GM12878 (cell line): Measurements from ENCODE around the gene C15orf62. TPM values are rescaled to one million over a fixed set of nuclear protein-coding genes. Genes with fewer than 3 reads are reported as not detected.

Experiments
- ATAC-seq: fragments of 200-7000 bp; cut with Tn5 transposase; 3 replicates; pipeline ENCODE4 v1.9.1; 2020; ENCODE audit warnings: mild to moderate bottlenecking, moderate library complexity
- BruUV-seq: library from RNA; stranded (reverse); fragments of 400-500 nt; replicated peaks from 2 replicates; lab custom pipeline; 2021; lab: Mats Ljungman, UMichigan
- CTCF ChIA-PET: fragments of 300-600 bp; sonication (Branson Sonifier 250); formaldehyde crosslinking; extraction: SDS; loops from one replicate; lab custom pipeline; 2021; ENCODE audit warnings: inconsistent platforms; lab: Yijun Ruan, JAX
- POLR2A ChIA-PET: fragments of 350-600 bp; formaldehyde crosslinking; extraction: SDS; loops from one replicate; lab custom pipeline; 2021; ENCODE audit warnings: inconsistent platforms; lab: Charles Lee
- RAD21 ChIA-PET: fragments of 300-600 bp; sonication (Branson Sonifier 250); formaldehyde crosslinking; loops from one replicate; lab custom pipeline; 2023; ENCODE audit warnings: antibody characterized with exemption; ENCODE audit not compliant: unreplicated experiment; lab: Charles Lee
- SMC1A ChIA-PET: fragments of 300-600 bp; sonication (Branson Sonifier 250); formaldehyde crosslinking; loops from one replicate; lab custom pipeline; 2023; ENCODE audit not compliant: unreplicated experiment, uncharacterized antibody; lab: Charles Lee
- DNase-seq: peaks from one replicate; pipeline ENCODE4 v3.0.0-alpha.2; 2011; ENCODE audit warnings: low read depth, low spot score
- FAIRE-seq: peaks from 3 replicates; lab custom pipeline; 2011; peaks lifted over from hg19 to GRCh38; lab: Jason Lieb, UNC
- H2AFZ ChIP-seq: 2 replicates; pipeline ENCODE4 v1.6.0; 2011; ENCODE audit warnings: low read depth, low read length, control low read depth; ENCODE audit not compliant: control insufficient read depth
- H3K27ac ChIP-seq: 2 replicates; pipeline ENCODE4 v1.5.1; 2011; ENCODE audit warnings: control low read depth; ENCODE audit not compliant: control insufficient read depth, insufficient read depth
- H3K27me3 ChIP-seq, 2 experiments: replicated peaks in 1 of 2; 2 replicates each; pipeline versions ENCODE4 v1.6.0 to v1.6.1; 2011; ENCODE audit warnings: low read length in 1 of 2; ENCODE audit not compliant: control insufficient read depth in 2 of 2, insufficient read depth in 2 of 2
- H3K36me3 ChIP-seq, 2 experiments: 2 replicates each; pipeline ENCODE4 v1.5.1; 2011; ENCODE audit warnings: low read length in 1 of 2; ENCODE audit not compliant: control insufficient read depth in 2 of 2, insufficient read depth in 2 of 2
- H3K4me1 ChIP-seq: 2 replicates; pipeline ENCODE4 v1.6.1; 2011; ENCODE audit warnings: mild to moderate bottlenecking, low read length, moderate library complexity, mixed read lengths; ENCODE audit not compliant: control insufficient read depth, insufficient read depth
- H3K4me2 ChIP-seq: 2 replicates; pipeline ENCODE4 v1.6.0; 2011; ENCODE audit warnings: control low read depth; ENCODE audit not compliant: control insufficient read depth, insufficient read depth
- H3K4me3 ChIP-seq: fragments of 200-600 bp; sonication (generic); 2 replicates; pipeline ENCODE4 v1.5.1; 2016
- H3K79me2 ChIP-seq: 2 replicates; pipeline ENCODE4 v1.6.0; 2011; ENCODE audit warnings: low read length; ENCODE audit not compliant: control insufficient read depth, insufficient read depth
- H3K9ac ChIP-seq: 2 replicates; pipeline ENCODE4 v1.8.0; 2011; ENCODE audit warnings: low read length, control low read depth, mixed read lengths; ENCODE audit not compliant: control insufficient read depth, insufficient read depth
- H3K9me3 ChIP-seq: replicated peaks from 3 replicates; pipeline ENCODE4 v1.5.1; 2011; ENCODE audit warnings: mild to moderate bottlenecking, low read length; ENCODE audit not compliant: control insufficient read depth, insufficient read depth
- H4K20me1 ChIP-seq: 2 replicates; pipeline ENCODE4 v1.6.0; 2011; ENCODE audit not compliant: control insufficient read depth, insufficient read depth
- BCL11A ChIP-seq: IDR thresholded peaks from 2 replicates; pipeline ENCODE4 v1.6.1; 2011; ENCODE audit warnings: low read depth, low read length
- CBX3 ChIP-seq: fragments of 200-600 bp; sonication (generic); IDR thresholded peaks from 2 replicates; pipeline ENCODE4 v1.6.1; 2016; ENCODE audit warnings: low read depth, borderline replicate concordance
- CEBPB ChIP-seq, 2 experiments: fragments of 150-350 bp in 1 of 2; IDR thresholded peaks; 2 replicates each; pipeline ENCODE4 v1.6.1; 2012 to 2014; ENCODE audit warnings: low read depth in 2 of 2, low read length in 2 of 2, borderline replicate concordance in 1 of 2, inconsistent platforms in 1 of 2
- E2F8 ChIP-seq: fragments of 450-650 bp; IDR thresholded peaks from 2 replicates; pipeline ENCODE4 v1.6.1; 2018; ENCODE audit warnings: mild to moderate bottlenecking, low read depth, moderate library complexity; ENCODE audit not compliant: partially characterized antibody
- GATAD2B ChIP-seq: fragments of 450-650 bp; conservative IDR thresholded peaks from 2 replicates; pipeline ENCODE4 v1.6.1; 2017; ENCODE audit warnings: low read depth, mild to moderate bottlenecking, moderate library complexity
- IKZF1 ChIP-seq: fragments of 450-650 bp; conservative IDR thresholded peaks from 2 replicates; pipeline ENCODE4 v1.6.1; 2017; ENCODE audit warnings: antibody characterized with exemption, mild to moderate bottlenecking
- IKZF2 ChIP-seq, 2 experiments: fragments of 450-650 bp; IDR thresholded peaks; 2 replicates each; pipeline ENCODE4 v1.6.1; 2017; ENCODE audit warnings: mild to moderate bottlenecking in 2 of 2, moderate library complexity in 2 of 2
- PAX5 ChIP-seq: IDR thresholded peaks from 2 replicates; pipeline ENCODE4 v1.6.1; 2011; ENCODE audit warnings: low read depth, low read length, borderline replicate concordance
- PKNOX1 ChIP-seq: fragments of 450-650 bp; IDR thresholded peaks from 2 replicates; pipeline ENCODE4 v1.6.1; 2016; ENCODE audit warnings: mild to moderate bottlenecking
- POLR2A ChIP-seq: IDR thresholded peaks from 2 replicates; pipeline ENCODE4 v1.6.1; 2011; ENCODE audit warnings: low read depth, mild to moderate bottlenecking, low read length
- POLR2AphosphoS2 ChIP-seq: IDR thresholded peaks from 2 replicates; pipeline ENCODE4 v1.6.1; 2011; ENCODE audit warnings: low read depth, mild to moderate bottlenecking, low read length, improper control_type of control experiment, moderate library complexity
- RUNX3 ChIP-seq: IDR thresholded peaks from 2 replicates; pipeline ENCODE4 v1.6.1; 2012; ENCODE audit warnings: low read length, inconsistent platforms
- SMARCA5 ChIP-seq: fragments of 450-650 bp; IDR thresholded peaks from 2 replicates; pipeline ENCODE4 v1.6.1; 2017; ENCODE audit warnings: mild to moderate bottlenecking
- SUZ12 ChIP-seq: fragments of 200-600 bp; sonication (generic); IDR thresholded peaks from one replicate; pipeline ENCODE4 v1.6.1; 2018; ENCODE audit warnings: antibody characterized with exemption, mild to moderate bottlenecking; ENCODE audit not compliant: unreplicated experiment
- ZNF207 ChIP-seq: fragments of 450-650 bp; IDR thresholded peaks from 2 replicates; pipeline ENCODE4 v1.6.1; 2014; ENCODE audit warnings: antibody characterized with exemption, mild to moderate bottlenecking, borderline replicate concordance
- ZNF687 ChIP-seq: fragments of 450-650 bp; IDR thresholded peaks from 2 replicates; pipeline ENCODE4 v1.6.1; 2017; ENCODE audit warnings: mild to moderate bottlenecking, moderate library complexity
- WGBS: methylation state at CpG from one replicate; pipeline ENCODE4 v1.1.6; 2016; ENCODE audit warnings: low lambda C conversion rate; ENCODE audit not compliant: insufficient replicate concordance, insufficient coverage; ENCODE audit errors: missing lambda C conversion rate; 5-methylcytosine and 5-hydroxymethylcytosine counted together
- in situ Hi-C: fragments of 300-500 bp; cut with MboI; formaldehyde crosslinking; loops from 9 replicates; pipeline ENCODE4 v1.14.3; 2018; ENCODE audit warnings: mixed read lengths
- intact Hi-C: fragments of 100-400 bp; cut with micrococcal nuclease; formaldehyde crosslinking; loops from one replicate; pipeline ENCODE4 v1.14.2; 2022; ENCODE audit not compliant: unreplicated experiment
- polyA plus RNA-seq, 11 experiments: library from polyadenylated mRNA; depleted of rRNA in 4 of 11; unstranded in 6 of 11; stranded (reverse) in 5 of 11; fragments of >200 nt; fragmentation: Nextera tagmentation in 4 of 11; fragmentation: Illumina TruSeq in 1 of 11; extraction: Ambion mirVana in 4 of 11; extraction: Trizol in 1 of 11; gene quantifications; 1 replicate in 1 of 11; 2 replicates in 10 of 11; pipeline versions ENCODE4 v1.2.1 to v1.2.3, GENCODE V29; 2011 to 2016; ENCODE audit warnings: inconsistent platforms in 2 of 11, missing spikeins in 2 of 11, low read depth in 1 of 11
- total RNA-seq, 4 experiments: library from RNA; depleted of rRNA in 3 of 4; stranded (reverse); fragments of >200 nt in 3 of 4; fragmentation: Illumina TruSeq in 1 of 4; extraction: Trizol in 1 of 4; gene quantifications; 2 replicates each; pipeline versions ENCODE4 v1.2.1 to v1.2.3, GENCODE V29; 2013 to 2021

Gene C15orf62
- total and polyA plus RNA-seq, 10 of the 15 experiments (the other 5 are each of a cell fraction or from before 2014, with no cell fraction given) = 0.06 to 0.68 (median 0.40) TPM; not detected in 1

- CTCF ChIA-PET = interaction anchor here (0.6 to 3.7 kb wide), 6 partner anchors 15 to 708 kb away, joined by 3 to 19 read pairs (median 6); partner anchors contain the start of gene VPS18
- BruUV-seq = TSS peak; percentile 61
- intact Hi-C loops = loop anchor here (5.0 kb wide), 1 partner anchor 39 kb away; no protein-coding TSS in a partner anchor
These were observed 38.2 kb downstream of the C15orf62 start for GRCh38 chr15:40807888-40808461.

More at GRCh38 chr15:40807888-40808461, 38.2 kb downstream of the C15orf62 start:
- ATAC-seq (peak; percentile 1; the same call in 2 of the 3 replicates), DNase-seq (no peak), FAIRE-seq (no peak)
- peaks cover 22% of the 10 kb centered on the region for H3K79me2 ChIP-seq
- ChIA-PET SMC1A (interaction anchor here (1.1 to 2.2 kb wide), 5 partner anchors 40 to 84 kb away, joined by 3 to 7 read pairs (median 6); no protein-coding TSS in a partner anchor), RAD21 (interaction anchor here (1.0 to 3.3 kb wide), 7 partner anchors 36 to 86 kb away, joined by 3 to 19 read pairs (median 7); partner anchors contain the start of genes RHOV, SPINT1 and VPS18), POLR2A (interaction anchor here (0.8 to 2.3 kb wide), 10 partner anchors 14 to 243 kb away, joined by 3 to 10 read pairs (median 4); partner anchors contain the start of genes CCDC32, RAD51 and RHOV)
- TF ChIP-seq ZNF207 (no peak), CBX3 (no peak), SUZ12 (no peak), SMARCA5 (0 out of 2 replicates have a peak, but pooled peaks have one; percentile 52), PAX5 (no peak), POLR2AphosphoS2 (no peak), ZNF687 (no peak), GATAD2B (0 out of 2 replicates have a peak, but pooled peaks have one; percentile 0), E2F8 (peak; percentile 56), PKNOX1 (peak; percentile 38; the same call in 1 of the 2 replicates), POLR2A (no peak), BCL11A (no peak), IKZF1 (no peak), CEBPB (IDR thresholded peaks at IDR 0.05; ENCODE audit: borderline replicate concordance in 1 of 2, low read depth in 2 of 2, low read length in 2 of 2) (no peak), IKZF2 (IDR thresholded peaks at IDR 0.05) (0 out of 4 replicates have a peak, but pooled peaks of 1 of the 2 experiments have one; percentile 0), RUNX3 (peak; percentile 20; the same call in 1 of the 2 replicates)
- peak overlapping the region; percentile 40; the same call in 1 of the 2 replicates for H3K27ac ChIP-seq
- peak overlapping the region; percentile 94 for H3K4me2 ChIP-seq
- H3K27me3 ChIP-seq = no peaks in the 10 kb centered on the region
- H3K9me3 ChIP-seq = no peaks in the 10 kb centered on the region
- no peaks in the 10 kb centered on the region for H4K20me1 ChIP-seq
- peak overlapping the region; percentile 79 for H3K4me3 ChIP-seq
- H3K9ac ChIP-seq = peak overlapping the region; percentile 69
- H3K4me1 ChIP-seq = peaks cover 15% of the 10 kb centered on the region; the same call in 1 of the 2 replicates
- peak overlapping the region; percentile 48 for H2AFZ ChIP-seq
- H3K36me3 ChIP-seq = peaks cover 0 to 3% of the 10 kb centered on the region in 2 experiments; a peak in 2 of 4 replicates
- in situ Hi-C loops = no loop called here
- 3% methylated on average over 19 of the region's 19 CpGs for WGBS
